LNCaP clone FGC (cell line): ENCODE measurements around the gene TMEM121.

Source experiments
- DNase-seq: peaks from one replicate; pipeline ENCODE4 v3.0.0-alpha.2; 2011; ENCODE audit warnings: low read depth
- H3K4me3 ChIP-seq: 2 replicates; pipeline ENCODE4 v1.5.1; 2011; ENCODE audit warnings: mild to moderate bottlenecking, low read depth, low read length, control low read depth
- TF ChIP-seq, protein P1 (sequence below): IDR thresholded peaks from 2 replicates; pipeline ENCODE4 v1.5.1; 2012; ENCODE audit warnings: mild to moderate bottlenecking; ENCODE audit not compliant: control insufficient read depth, insufficient read depth; ENCODE audit errors: extremely low read depth

Gene TMEM121

DNA sequence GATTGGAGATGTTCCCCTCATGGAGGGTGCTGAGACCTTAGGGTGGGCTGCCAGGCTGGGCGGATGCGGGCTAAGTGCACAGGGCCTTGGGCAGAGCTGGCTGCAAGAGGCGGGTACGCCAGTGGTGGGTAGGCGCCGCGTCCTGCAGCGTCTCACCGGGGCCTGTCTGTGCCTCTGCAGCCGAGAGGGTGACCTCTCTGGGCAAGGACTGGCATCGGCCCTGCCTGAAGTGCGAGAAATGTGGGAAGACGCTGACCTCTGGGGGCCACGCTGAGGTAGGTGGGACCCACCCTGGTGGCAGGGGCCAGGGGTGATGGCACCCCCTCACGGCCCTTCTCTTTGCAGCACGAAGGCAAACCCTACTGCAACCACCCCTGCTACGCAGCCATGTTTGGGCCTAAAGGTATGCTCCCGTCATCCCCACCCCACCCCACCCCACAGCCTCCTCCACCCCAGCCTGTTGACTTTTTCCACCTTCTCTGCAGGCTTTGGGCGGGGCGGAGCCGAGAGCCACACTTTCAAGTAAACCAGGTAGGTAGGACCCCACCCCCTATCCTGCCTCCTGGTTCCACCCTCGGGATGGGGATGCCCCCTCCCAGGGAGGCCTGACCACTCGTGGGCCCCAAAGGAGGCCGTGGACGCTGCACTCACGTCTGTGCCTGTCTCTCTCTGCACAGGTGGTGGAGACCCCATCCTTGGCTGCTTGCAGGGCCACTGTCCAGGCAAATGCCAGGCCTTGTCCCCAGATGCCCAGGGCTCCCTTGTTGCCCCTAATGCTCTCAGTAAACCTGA lies 38.2 kb upstream of the TMEM121 start:
- TF ChIP-seq, protein P1, sequence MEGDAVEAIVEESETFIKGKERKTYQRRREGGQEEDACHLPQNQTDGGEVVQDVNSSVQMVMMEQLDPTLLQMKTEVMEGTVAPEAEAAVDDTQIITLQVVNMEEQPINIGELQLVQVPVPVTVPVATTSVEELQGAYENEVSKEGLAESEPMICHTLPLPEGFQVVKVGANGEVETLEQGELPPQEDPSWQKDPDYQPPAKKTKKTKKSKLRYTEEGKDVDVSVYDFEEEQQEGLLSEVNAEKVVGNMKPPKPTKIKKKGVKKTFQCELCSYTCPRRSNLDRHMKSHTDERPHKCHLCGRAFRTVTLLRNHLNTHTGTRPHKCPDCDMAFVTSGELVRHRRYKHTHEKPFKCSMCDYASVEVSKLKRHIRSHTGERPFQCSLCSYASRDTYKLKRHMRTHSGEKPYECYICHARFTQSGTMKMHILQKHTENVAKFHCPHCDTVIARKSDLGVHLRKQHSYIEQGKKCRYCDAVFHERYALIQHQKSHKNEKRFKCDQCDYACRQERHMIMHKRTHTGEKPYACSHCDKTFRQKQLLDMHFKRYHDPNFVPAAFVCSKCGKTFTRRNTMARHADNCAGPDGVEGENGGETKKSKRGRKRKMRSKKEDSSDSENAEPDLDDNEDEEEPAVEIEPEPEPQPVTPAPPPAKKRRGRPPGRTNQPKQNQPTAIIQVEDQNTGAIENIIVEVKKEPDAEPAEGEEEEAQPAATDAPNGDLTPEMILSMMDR: no peak
- no peak for DNase-seq
- H3K4me3 ChIP-seq: no peak overlapping the region

GRCh38 chr14:105488781-105489541 lies 37.4 kb upstream of the TMEM121 start:
- TF ChIP-seq, protein P1: no peak
- peak overlapping the region; percentile 73 for H3K4me3 ChIP-seq
- no peak for DNase-seq

DNA sequence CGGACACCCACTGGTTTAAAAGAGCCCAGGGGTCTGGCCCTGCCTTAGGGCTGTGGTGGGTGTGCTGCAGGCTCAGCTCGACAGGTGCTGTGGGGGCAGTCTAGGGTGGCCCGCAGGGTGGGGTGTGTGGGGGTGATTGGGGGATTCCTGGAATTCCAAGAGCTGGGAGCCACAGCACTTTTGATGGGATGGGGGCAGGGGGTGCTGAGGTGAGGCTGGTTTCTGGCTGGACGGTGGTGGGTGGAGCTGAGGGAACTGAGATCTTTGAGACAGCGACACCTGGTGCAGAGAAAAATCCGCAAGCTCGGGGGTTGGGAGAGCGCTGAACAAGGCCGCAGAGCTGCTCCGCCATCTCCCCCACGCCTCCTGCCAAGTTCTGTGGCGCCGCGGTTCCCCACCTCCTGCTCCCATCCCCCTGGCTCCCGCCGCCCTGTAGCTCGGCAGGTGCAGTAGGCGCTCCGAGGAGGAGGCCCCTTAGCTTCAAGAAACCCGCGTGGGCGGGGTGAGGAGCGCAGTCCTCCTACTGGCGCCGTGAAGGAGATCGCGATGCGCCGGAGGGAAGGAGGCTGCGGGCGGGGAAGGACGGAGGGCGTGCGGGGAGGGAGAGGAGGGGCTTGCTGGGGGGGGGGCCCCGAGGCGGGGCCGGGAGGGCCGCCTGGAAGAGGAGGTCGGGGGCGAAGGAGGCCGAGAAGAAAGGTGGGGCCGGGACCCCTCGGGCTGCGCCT lies 36.7 kb upstream of the TMEM121 start:
- peak overlapping the region; percentile 73 for H3K4me3 ChIP-seq
- DNase-seq: peak; percentile 74
- TF ChIP-seq, protein P1: peak; percentile 76

DNA sequence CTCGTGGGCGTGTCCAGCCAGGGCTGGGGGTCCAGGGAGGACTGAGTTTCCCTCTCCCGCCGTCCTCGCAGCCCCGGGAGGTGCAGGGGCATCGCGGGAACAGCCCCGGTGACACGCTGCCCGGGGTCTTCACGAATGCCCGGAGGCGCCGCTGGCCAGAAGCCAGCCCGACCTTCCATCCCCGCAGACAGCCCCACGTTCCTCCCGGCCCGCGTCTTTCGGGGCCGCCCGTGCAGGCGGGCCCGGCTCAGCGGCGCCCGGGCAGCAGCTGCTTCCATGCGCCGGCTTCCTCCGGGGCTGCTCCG lies 36.2 kb upstream of the TMEM121 start:
- no peak for DNase-seq
- TF ChIP-seq, protein P1: no peak
- H3K4me3 ChIP-seq: peak overlapping the region; percentile 73

- H3K4me3 ChIP-seq: peak within 1 kb of the TSS; percentile 73
- DNase-seq: peak; percentile 100
- TF ChIP-seq, protein P1: peak; percentile 79
These were observed 35.6 kb upstream of the TMEM121 start, which contains the start of gene TEDC1 for GRCh38 chr14:105490572-105491365. Gene TEDC1 (plus strand): TSS chr14:105491246. CDS start chr14:105491376, 130 bp downstream.

DNA sequence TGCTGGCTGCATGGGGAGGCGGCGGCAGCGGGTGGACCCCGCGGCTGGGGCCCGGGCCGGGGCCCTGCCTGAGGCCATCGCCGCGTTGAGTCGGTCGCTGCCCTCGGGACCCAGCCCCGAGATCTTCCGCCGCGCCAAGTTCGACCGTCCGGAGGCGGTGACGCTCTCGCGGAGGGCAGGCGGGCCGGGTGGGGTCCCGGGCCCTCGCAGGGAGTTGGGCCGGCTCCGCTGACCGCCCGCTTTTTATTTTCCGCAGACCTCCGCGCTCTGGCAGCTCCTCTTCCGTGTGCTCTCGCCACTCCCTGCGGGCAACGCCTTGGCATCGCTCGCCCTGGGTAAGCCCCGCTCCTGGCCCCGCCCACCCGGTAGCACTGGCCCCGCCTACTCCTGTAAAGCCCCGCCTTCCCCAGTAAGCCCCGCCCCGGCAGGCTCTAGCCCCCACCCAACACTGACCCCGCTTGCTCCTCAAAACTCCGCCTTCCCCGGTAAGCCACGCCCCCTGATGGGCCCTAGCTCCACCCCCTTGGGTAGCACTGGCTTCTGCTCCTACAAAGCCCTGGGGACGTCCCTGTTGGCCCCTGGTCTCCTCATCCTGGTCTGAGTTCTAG lies 34.9 kb upstream of the TMEM121 start:
- DNase-seq: peak; percentile 55

More for the DNA sequence above, 34.9 kb upstream of the TMEM121 start:
- TF ChIP-seq, protein P1: no peak
- H3K4me3 ChIP-seq: peak overlapping the region; percentile 70
